ES-I3 (cell line): ENCODE data around the gene RPL15.
"Not testable (repeated sequence)": the region's sequence is repeated elsewhere in the genome, so short reads cannot be mapped to it uniquely, and the experiment has no call there.

ENCODE experiments used
- H3K36me3 ChIP-seq: 2 replicates; pipeline ENCODE4 v1.6.1; 2013; ENCODE audit warnings: mild to moderate bottlenecking, low read length, control low read depth, moderate library complexity; ENCODE audit not compliant: insufficient read depth
- H3K4me1 ChIP-seq: 2 replicates; pipeline ENCODE4 v1.6.1; 2013; ENCODE audit warnings: mild to moderate bottlenecking, control low read depth, low read length; ENCODE audit not compliant: insufficient read depth
- H3K9ac ChIP-seq: 2 replicates; pipeline ENCODE4 v1.6.1; 2013; ENCODE audit warnings: low read depth, mild to moderate bottlenecking, low read length, moderate library complexity
- H3K9me3 ChIP-seq: 2 replicates; pipeline ENCODE4 v1.6.1; 2013; ENCODE audit warnings: mild to moderate bottlenecking, low read length, moderate library complexity; ENCODE audit not compliant: control insufficient read depth, insufficient read depth

The RPL15 gene

GRCh38 chr3:23916886-23917678, at the start of gene RPL15, which contains the start of gene NKIRAS1:
TSS of gene RPL15 (plus strand) at chr3:23917132. CDS start at chr3:23917860, 728 bp downstream.
TSS of gene NKIRAS1 (minus strand) at chr3:23916990. CDS start at chr3:23910904, 6,086 bp downstream.
- Histone ChIP-seq H3K4me1 (peaks cover 7% of the 10 kb centered on the region), H3K9ac (peak within 1 kb of the TSS; percentile 85), H3K9me3 (no peaks in the 10 kb centered on the region), H3K36me3 (peaks cover 22% of the 10 kb centered on the region)

DNA sequence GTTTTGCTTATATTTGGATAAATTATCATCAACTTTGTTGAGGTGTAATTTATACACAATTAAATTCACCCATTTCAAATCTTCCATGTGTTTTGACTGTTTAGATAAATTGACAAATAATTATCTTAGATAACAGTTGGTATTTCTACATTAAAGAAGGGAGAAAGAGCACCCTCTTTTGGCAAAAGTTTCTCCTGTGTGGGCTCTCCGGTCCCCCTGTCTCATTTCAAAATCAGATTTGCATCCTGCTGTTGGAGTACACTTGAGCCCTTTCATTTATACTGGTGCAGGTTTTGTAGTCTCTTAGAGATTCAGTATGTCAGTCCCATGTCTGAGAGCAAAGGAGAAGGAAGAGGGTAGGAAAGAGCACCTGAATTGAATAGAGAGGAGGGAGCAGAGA, 49.5 kb upstream of the RPL15 start:
- H3K4me1 ChIP-seq, result peaks cover 17% of the 10 kb centered on the region
- H3K9ac ChIP-seq, result no peak overlapping the region
- H3K9me3 ChIP-seq, result no peaks in the 10 kb centered on the region
- no peaks in the 10 kb centered on the region for H3K36me3 ChIP-seq

GRCh38 chr3:23867838-23868237, 49.1 kb upstream of the RPL15 start:
- peaks cover 17% of the 10 kb centered on the region for H3K4me1 ChIP-seq
- H3K9ac ChIP-seq, result no peak overlapping the region
- no peaks in the 10 kb centered on the region for H3K36me3 ChIP-seq
- H3K9me3 ChIP-seq, result no peaks in the 10 kb centered on the region

DNA sequence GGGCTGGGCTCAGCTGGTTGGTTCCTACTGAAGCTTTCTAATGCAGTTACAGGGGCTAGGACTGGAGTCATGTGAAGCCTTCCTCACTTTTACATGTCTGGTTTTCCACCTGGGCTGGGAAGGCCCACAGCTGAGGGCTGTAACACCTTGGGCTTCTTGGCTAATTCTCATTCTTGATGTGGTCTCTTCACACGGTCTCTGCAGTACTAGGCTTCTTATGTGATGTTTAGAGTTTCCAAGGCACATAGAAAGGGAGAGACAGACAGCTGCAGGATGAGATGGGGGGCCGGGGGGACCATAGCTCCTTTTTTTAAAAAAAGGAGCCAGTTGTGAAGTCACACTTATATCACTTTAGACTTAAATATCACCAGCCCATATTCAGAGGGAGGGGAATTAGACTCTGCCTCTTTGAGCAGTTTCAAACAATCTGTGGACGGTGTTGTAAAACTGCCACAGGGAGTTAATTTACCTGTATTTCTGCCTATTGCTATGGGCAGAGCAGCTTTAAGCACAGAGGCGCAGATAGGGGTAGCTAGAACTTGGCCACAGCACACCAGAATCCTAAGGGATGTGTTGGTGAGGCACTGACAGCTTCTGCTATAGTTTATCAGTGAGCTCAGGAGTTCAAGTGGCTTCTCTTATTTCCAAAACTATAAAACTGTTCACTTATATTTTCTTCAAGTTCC, 46.8 kb upstream of the RPL15 start:
- Histone ChIP-seq H3K36me3 (no peaks in the 10 kb centered on the region), H3K4me1 (peaks cover 12% of the 10 kb centered on the region), H3K9me3 (no peaks in the 10 kb centered on the region), H3K9ac (no peak overlapping the region)

DNA sequence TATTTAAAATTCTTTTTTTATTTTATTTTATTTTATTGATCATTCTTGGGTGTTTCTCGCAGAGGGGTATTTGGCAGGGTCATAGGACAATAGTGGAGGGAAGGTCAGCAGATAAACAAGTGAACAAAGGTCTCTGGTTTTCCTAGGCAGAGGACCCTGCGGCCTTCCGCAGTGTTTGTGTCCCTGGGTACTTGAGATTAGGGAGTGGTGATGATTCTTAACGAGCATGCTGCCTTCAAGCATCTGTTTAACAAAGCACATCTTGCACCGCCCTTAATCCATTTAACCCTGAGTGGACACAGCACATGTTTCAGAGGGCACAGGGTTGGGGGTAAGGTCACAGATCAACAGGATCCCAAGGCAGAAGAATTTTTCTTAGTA, 46.3 kb upstream of the RPL15 start:
- H3K9me3 ChIP-seq, H3K4me1 ChIP-seq, H3K36me3 ChIP-seq, H3K9ac ChIP-seq: not testable (repeated sequence)

GRCh38 chr3:23871361-23871760, 45.6 kb upstream of the RPL15 start:
- H3K9me3 ChIP-seq, H3K9ac ChIP-seq, H3K4me1 ChIP-seq, H3K36me3 ChIP-seq: not testable (repeated sequence)

DNA sequence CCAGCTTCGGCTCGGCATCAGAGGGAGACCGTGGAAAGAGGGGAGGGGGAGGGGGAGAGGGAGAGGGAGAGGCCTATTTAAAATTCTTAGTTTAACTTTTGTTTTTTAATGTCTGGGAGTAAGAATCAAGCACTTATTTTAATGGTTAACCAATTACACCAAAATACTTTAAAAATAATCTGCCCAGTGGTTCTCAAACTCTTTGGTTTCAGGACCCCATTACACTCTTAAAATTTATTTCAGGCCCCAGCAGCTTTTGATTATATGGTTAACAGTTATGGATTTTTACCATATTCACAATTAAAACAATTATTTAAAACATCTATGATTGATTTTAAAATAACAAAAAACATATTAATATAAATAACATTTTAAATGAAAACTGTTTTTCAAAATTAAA, 44.6 kb upstream of the RPL15 start:
- H3K9ac ChIP-seq, result no peak overlapping the region
- no peaks in the 10 kb centered on the region for H3K36me3 ChIP-seq
- H3K9me3 ChIP-seq, result no peaks in the 10 kb centered on the region
- no peaks in the 10 kb centered on the region for H3K4me1 ChIP-seq

DNA sequence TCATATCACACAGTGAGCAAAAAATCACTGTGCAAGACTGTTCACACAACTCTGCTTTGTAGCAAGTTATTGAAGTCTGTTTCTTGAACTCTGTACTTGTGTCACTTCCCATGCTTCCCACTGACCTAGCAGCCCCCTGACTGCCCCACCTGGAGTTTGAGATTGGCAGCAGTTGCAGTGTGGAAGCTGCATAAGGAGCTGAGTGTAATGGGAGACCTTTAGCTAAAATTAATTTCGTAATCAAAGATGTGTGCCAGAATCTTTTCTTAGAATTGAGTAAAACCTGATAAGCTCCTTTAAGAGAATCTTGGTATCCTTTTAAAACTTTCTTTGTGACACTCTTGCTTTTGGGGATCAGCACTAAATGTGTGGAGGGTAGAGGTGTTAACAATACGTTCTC, 43.0 kb upstream of the RPL15 start:
- Histone ChIP-seq H3K9me3 (peaks cover 3% of the 10 kb centered on the region), H3K36me3 (no peaks in the 10 kb centered on the region), H3K4me1 (no peaks in the 10 kb centered on the region), H3K9ac (no peak overlapping the region)

DNA sequence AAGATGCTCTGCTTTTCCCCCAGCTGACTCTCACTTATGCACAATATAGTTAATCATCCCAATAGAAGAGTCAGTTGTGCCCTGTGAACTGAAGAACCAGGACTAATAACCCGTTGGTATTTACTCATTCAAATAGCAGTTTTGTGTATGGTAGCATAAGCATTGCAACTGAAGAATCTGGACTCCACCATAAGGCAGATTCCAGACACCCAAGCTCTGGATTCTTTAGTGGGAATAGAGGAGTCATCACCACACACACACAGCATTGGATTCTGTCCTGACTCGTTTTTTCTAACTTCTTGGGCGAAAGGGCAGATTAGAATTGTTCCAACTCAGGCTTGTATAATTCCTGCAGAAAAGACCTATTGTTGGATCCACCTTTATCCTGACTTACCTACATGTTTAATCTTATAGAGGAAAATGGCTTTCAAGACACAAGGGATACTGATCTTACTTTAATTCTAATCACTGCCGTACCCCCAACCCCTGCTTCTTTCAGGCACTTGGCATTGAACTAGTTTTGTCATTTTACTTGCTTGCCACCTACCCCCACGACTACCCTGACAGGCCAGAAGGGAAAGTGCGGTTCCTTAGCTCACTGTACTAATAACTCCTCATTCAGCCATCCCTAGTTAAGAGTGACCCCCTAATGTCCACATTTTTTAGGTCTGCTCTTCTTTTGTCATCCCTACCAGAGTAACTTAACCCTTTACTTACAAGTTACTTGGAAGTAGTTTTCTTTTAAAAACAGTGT, 42.4 kb upstream of the RPL15 start:
- Histone ChIP-seq H3K36me3 (no peaks in the 10 kb centered on the region), H3K4me1 (no peaks in the 10 kb centered on the region), H3K9me3 (peaks cover 4% of the 10 kb centered on the region), H3K9ac (no peak overlapping the region)

GRCh38 chr3:23875113-23875725, 41.7 kb upstream of the RPL15 start:
- Histone ChIP-seq H3K9me3 (peaks cover 4% of the 10 kb centered on the region), H3K4me1 (no peaks in the 10 kb centered on the region), H3K36me3 (no peaks in the 10 kb centered on the region), H3K9ac (no peak overlapping the region)

GRCh38 chr3:23876923-23877322, 40.0 kb upstream of the RPL15 start:
- peaks cover 4% of the 10 kb centered on the region for H3K9me3 ChIP-seq
- H3K9ac ChIP-seq, result no peak overlapping the region
- no peaks in the 10 kb centered on the region for H3K4me1 ChIP-seq
- no peaks in the 10 kb centered on the region; the same call in 1 of the 2 replicates for H3K36me3 ChIP-seq

DNA sequence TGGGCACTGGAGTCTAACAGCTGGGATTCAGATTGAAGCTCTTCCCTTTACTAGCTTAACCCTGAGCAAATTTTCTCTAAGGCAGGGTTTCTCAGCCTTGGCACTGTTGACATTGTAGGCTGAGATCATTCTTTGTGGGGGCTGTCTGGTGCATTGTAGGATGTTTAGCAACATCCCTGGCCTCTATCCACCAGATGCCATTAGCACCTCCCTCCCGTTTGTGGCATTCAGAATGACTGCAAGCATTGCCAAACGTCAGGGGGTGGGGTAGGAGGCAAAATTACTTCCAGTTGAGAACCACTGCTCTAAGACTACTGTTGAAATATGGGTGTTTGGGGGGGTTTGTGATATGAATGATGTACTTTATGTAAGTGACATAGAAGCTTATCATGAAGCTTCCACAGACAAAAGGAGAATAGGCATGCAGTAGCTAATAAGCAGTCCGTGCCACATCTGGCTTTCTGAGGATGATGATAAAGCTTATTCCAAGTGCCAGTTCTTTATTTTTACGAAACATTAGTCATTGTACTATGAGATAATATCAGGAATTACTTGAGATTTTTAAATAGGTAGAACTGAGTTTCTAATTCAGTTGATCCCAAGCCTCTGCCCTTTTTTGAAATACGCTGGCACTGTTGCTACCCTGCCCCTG, 39.5 kb upstream of the RPL15 start:
- no peak overlapping the region for H3K9ac ChIP-seq
- H3K4me1 ChIP-seq, result no peaks in the 10 kb centered on the region
- no peaks in the 10 kb centered on the region; the same call in 1 of the 2 replicates for H3K36me3 ChIP-seq
- H3K9me3 ChIP-seq, result peaks cover 4% of the 10 kb centered on the region

DNA sequence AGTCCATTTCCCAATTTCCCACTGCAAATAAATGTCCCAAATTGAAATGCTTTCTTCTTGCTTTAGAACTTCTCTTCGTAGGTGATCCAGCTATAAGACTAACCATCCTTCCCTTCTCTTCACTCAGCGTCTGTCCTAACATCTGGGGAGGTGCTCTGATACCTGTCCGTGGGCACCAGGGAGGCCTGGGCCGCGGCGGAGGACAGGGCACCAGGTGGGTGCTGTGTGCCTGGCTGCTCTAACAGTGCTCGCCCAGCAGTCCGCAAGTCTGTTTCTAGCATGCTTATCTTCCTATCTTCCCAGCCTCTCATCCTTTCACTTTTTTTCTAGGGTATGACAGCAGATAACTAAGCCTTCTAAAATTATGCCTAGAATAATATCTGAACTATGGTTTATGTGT, 37.4 kb upstream of the RPL15 start:
- no peaks in the 10 kb centered on the region; the same call in 1 of the 2 replicates for H3K36me3 ChIP-seq
- H3K9ac ChIP-seq, result no peak overlapping the region
- no peaks in the 10 kb centered on the region for H3K4me1 ChIP-seq

More for the DNA sequence above, 37.4 kb upstream of the RPL15 start:
- H3K9me3 ChIP-seq, result peaks cover 4% of the 10 kb centered on the region
